Caki2 (cell line): Measurements from ENCODE around the gene RBPJ. TPM values are rescaled to one million over a fixed set of nuclear protein-coding genes. Genes with fewer than 3 reads are reported as not detected.
"Not testable (repeated sequence)": the region's sequence is repeated elsewhere in the genome, so short reads cannot be mapped to it uniquely, and the experiment has no call there.

Source experiments
- DNase-seq: peaks from one replicate; pipeline ENCODE4 v3.0.0-alpha.2; 2015; ENCODE audit warnings: low read depth
- in situ Hi-C: cut with HindIII; loops from 2 replicates; pipeline ENCODE4 v1.10.0; 2016; ENCODE audit warnings: low sequenced_read_pairs, low pct_unique_long_range_greater_than_20kb, mixed read lengths
- total RNA-seq: library from RNA; depleted of rRNA; stranded (reverse); fragments of >200 nt; shearing (Covaris generic); gene quantifications from 2 replicates; pipeline ENCODE4 v1.2.3, GENCODE V29; 2014; ENCODE audit warnings: low replicate concordance

Gene RBPJ
- total RNA-seq, 1 experiment from 2014 or later: 38.3 TPM

DNA sequence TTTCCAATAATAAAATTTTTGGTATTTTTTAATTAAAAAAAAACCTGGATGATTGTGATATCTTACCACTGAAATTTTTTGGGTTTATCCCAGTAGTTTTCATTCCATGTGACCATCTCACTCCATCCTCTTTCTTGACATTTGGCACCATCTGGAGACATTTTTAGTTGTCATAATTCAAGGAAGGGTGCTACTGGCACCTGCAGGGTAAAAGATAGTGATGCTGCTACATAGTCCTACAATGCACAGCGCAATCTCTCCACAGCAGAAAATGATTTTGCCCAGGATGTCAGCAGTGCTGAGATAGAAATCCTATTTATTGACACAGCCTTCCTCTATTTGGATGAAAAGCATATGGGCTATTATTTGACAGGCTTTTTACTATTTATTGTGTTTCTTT, 79.3 kb downstream of the RBPJ start:
- DNase-seq: no peak
- in situ Hi-C loops: no loop called here

DNA sequence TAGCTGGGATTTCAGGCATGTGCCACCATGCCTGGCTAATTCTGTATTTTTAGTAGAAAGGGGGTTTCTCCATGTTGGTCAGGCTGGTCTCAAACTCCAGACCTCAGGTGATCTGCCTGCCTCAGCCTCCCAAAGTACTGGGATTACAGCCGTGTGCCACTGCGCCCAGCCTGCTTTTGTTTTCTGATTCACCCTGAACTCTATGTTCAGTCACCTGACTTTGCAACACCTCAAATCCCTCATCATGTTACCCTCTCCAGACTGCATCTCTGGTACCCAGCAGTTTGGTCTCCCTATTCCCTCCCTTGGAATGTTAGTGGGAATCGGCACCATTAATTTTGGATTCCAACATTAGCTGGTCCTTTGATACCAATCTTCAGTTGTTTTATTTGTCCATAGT, 81.2 kb downstream of the RBPJ start:
- in situ Hi-C loops, DNase-seq: not testable (repeated sequence)

DNA sequence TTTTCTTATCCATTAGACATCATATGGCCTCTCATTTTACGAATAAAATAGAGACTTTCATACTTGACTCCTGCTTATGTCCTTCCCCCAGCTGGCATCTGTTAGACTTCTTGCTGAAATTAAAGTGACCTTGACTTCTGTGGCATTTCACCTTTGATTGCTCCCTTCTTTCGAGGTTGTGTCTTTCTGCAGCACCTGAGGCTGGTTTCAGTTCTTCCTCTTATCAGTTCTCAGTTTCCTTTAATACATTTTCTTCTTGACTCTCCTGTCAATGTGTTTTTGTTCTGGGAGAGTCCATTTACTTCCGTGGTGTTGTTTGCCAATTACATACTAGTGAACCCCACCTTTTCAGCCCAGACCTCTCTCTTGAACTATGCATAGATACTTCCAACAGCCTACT, 81.6 kb downstream of the RBPJ start:
- in situ Hi-C loops: no loop called here
- DNase-seq: no peak

DNA sequence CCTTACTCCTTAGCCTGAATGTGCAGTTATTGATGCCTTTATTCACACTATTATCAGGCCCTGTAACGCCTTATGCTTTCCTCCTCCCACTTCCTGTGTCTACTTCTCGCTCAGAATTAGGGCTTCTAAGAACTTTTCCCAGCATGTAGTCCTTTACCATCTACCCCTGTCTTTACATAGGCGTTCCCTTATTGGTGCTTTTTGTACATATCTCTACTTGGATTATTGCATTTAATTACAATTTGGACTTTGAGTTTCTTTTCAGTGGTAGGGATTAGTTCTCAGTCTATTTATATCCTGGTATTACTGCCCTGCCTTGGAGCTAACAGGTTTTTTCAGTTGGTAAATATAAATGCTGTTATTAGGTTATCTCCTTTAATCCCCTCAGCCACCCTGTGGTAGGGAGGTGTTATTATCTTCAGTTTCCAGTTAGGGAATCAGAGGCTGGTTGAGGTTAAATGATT, 84.0 kb downstream of the RBPJ start:
- no peak for DNase-seq
- in situ Hi-C loops: no loop called here

DNA sequence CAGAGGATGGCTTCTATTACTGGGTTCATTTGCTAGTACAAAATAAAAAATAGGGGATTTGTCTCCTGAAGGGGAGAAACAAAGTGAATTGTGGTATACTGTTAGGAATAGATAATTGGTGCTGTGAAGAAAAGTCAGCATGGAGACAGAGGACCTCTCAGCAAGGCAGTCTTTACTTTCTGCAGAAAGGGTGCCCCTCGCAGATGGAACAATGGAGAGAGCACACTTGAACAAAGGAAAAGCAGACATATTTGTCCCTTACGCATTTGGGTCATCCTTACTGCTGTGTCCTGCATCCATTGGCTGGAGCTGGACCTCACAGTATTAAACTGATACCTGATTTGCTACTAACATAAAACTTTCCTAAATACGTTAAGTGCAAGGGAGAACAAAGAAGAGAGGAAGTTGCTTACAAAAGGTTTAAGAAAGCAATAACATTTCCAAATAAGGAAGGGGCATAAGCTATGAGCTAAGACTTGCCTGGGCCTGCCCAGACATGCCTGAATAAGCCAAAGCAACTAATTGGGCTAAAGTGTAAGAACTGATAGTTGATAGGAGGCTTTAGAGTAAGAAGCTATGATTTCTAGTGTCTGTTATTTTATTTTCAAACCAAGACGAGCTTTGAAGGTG, 85.6 kb downstream of the RBPJ start:
- in situ Hi-C loops: no loop called here
- DNase-seq: peak; percentile 19

DNA sequence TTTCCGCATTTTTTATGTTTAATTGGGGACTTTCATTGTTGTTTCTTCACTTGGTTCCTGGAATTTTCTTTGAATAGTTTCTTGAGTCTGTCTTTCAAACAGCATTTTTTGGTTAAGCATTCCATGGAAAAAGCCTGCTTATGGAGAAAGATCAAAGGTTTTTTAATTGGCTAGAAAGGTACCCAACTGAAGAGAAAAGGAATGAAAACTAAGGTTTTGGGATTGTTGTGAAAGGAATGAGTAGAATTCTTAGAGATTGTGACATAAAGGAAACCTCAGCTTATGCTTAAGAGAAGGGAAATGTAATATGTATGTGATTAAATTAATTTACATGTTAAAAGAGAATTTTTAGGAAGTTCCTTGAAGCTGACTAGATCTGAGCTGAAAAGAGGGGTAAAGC, 86.7 kb downstream of the RBPJ start:
- no peak for DNase-seq
- in situ Hi-C loops: no loop called here

DNA sequence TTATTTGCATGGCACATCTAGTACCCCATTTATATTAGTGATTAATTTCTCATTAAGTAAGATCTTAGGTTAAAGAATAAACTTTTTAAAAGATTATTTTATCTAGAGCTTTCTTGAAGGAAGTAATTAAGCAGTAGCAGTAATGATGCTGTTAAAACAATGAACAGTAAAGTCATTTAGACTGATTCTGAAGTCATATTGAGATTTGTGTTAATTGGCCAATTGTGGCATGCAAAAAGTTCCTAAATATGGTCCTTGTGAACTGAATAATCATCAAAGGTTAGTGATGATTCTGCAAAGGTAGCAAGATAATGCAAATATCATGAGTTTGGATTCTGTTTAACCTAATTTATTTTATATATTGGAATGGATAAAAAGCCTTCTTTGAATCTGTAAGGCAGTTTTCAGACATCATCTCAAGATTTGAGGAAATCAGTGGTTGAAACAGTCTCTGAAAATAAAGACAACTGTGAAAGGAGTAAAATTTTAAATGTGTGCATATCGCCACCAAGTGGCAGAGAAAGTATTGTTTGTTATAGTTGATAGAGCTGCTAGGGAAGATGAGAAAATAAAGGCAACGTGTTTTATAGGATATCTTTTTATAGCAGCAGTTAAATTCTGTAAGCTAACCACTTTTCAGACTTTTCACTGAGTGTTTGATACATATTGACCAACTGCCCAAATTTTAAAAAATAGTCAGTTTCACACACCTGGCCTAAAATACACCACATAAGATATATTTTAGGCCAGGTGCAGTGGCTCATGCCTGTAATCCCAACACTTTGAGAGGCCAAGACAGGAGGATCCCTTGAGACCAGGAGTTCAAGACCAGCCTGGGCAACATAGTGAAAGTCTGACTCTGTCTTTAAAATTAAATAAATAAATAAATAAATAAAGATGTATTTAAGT, 89.8 kb downstream of the RBPJ start:
- peak; percentile 64 for DNase-seq
- in situ Hi-C loops: no loop called here

DNA sequence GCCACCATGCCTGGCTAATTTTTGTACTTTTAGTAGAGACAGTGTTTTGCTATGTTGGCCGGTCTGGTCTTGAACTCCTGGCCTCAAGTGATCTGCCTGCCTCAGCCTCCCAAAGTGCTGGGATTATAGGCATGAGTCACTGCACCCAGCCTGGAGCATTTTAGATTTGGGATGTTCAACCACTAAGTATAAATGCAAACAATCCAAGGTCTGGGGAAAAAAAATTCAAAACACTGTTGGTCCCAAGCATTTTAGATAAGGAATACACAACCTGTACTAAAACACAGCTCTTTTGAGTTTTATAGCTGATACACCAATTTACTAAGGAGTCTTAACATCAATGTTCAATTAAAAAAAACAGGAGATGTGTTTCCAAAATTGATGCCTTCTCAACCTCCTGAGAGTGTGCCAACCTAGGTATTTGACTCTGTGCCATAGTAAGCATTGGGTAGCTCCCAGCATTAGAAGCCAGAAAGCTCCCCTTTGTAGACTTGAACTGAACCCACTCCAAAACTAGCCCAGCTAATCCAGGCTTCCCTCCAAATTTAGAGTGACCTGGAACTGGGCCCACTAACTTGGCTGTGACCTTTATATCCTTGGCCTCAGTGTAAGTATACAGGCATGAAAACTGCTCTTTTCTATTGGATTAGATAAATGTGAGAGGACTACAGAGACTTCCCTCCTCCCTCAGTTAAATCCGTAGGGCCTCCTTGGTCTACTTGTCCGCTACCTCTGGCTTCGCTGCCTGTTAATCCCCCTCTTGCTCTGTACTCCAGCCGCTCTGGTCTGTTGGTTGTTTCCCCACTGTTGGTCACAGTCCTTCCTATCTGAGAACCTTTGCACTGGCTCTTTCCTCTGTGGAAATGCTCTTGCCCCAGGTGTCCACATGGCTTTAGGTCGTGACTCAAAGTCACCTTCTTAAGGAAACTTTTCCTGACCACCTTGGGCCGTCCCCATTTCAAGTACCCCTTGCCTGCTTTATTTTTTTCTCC, 91.9 kb downstream of the RBPJ start:
- DNase-seq: no peak
- in situ Hi-C loops: no loop called here

DNA sequence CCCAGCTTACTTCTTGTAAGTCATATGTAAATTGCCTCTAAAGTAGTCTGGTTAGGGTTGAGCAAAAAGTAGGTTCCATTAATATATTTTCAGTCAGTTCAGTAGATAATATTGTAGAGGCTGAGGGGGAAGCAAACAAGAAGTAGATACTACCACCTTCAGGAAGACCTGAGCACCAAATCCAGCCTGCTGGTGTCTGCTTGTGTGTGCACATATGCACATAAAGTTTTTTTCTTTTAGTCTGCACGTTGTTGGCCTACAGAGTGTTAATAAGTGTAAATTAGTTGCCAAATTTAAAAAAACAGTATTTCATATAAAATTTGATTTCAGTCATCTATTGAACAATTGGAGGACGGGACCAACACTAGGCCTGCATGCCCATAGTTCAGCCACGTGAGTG, 92.8 kb downstream of the RBPJ start:
- DNase-seq: no peak
- in situ Hi-C loops: no loop called here

DNA sequence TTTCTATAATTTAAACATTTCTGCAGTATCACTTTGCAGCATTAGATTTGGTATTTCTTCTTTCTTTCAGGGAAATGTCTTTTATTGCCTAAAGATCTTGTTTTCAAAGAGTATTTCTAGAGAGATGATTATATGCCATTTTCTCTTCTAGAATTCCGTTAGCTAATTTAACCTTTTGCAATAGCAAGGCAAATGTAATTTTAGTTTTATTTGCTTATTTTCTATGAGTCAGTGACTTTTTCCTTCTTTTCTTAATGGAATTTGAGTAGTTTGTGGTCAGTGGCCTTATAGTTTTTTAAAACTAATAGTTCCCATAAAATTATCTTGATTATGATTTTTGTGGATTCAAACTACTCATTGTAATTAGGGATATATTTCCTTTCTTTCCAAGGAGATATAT, 97.3 kb downstream of the RBPJ start:
- no peak for DNase-seq
- in situ Hi-C loops: no loop called here

DNA sequence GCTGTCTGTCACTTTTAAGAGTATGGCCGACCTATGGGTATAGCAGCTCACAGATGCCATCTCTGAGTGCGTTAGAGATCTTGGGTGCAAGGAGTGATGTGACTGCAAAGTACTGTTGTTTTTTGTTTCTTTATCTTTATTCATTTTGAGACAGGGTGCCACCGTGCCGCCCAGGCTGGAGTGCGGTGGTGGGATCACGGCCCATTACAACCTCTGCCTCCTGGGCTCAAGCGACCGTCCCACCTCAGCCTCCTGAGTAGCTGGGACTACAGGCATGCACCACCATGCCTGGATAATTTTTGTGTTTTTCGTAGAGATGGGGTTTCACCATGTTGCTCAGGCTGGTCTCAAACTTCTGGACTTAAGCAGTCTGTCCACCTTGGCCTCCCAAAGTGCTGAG, 98.0 kb downstream of the RBPJ start:
- in situ Hi-C loops: no loop called here

DNA sequence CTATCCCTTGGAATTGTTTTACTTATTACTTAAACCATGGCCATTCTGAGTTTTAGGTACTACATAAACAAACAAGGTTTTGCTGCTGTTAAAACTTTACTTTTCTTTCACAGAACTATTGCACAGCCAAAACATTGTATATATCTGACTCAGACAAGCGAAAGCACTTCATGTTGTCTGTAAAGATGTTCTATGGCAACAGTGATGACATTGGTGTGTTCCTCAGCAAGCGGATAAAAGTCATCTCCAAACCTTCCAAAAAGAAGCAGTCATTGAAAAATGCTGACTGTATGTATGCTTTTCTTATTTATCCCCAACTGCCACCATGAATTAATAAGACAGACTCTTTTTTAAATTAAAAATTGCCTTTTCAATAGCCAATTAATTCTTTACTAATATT, 99.6 kb downstream of the RBPJ start:
- in situ Hi-C loops: no loop called here
- no peak for DNase-seq

More for the DNA sequence above, 98.0 kb downstream of the RBPJ start:
- no peak for DNase-seq

DNA sequence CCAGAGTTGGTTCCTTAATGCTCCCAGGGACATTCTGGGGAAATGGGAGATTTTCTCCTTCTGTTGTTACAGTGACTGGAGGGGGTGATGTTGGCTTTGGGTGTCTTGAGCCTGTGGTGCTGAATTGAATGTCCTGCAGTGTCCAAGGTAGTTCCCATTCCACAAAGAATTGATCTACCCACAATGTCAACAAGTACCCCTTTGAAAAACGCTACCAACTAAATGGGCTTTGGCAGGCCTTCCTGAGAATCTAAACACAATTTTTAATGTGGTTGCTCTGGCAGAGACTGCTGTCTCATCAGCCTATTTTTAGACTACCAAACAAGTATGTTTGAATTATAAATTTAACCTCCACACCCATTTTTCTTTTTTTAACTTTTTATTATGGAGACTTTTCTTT, 100.1 kb downstream of the RBPJ start:
- no peak for DNase-seq
- in situ Hi-C loops: no loop called here

DNA sequence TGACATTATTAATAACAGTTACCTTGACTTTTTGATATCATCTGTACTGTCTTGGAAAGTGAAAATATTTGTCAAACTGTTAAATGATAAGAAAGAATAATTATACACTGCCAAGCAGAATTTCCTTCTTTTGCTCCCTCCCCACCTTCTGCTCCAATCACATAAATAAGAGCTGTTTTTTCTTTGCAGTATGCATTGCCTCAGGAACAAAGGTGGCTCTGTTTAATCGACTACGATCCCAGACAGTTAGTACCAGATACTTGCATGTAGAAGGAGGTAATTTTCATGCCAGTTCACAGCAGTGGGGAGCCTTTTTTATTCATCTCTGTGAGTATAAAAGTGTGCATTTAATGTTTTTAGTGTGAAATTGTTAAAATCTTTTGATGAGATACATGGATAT, 103.3 kb downstream of the RBPJ start:
- no peak for DNase-seq
- in situ Hi-C loops: no loop called here

DNA sequence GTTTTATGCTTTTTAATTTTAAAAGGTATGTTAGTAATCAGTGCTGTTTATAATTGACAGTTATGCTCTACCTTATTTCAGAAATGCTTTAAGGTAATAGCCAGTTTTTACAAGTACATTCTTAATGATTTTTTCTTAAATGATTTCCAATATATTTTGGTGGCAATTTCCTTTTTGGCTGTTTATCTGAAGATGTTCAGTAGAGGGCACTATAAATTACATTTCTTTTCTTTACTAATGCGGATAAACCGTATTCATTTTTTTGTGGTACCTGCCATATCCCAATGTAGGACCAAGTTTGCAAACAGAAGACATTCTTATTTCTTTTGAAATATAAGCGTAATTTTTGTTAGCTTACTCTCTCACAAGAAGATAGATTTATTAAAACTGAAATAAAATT, 104.0 kb downstream of the RBPJ start:
- DNase-seq: no peak
- in situ Hi-C loops: loop anchor here (25.0 kb wide), 1 partner anchor 287 kb away; no protein-coding TSS in a partner anchor

DNA sequence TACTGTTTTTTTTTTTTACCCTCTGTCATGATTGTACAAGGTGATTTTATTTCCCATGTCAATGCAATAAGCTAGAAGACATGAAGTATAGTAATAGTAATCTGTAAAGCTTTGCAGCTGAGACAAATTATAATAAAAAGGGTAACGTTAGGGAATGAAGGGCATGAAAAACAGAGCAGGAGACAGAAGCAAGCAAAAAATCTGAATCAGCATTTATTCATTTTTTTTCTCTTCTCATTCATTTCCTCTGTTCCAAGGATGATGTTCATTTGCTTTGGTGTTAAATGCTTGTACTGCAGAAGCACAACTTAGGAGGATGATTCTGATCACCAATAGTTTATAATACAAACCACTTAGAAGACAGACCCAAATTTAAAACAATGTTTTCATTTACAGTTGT, 105.1 kb downstream of the RBPJ start:
- DNase-seq: no peak
- in situ Hi-C loops: loop anchor here (25.0 kb wide), 1 partner anchor 286 kb away; no protein-coding TSS in a partner anchor

DNA sequence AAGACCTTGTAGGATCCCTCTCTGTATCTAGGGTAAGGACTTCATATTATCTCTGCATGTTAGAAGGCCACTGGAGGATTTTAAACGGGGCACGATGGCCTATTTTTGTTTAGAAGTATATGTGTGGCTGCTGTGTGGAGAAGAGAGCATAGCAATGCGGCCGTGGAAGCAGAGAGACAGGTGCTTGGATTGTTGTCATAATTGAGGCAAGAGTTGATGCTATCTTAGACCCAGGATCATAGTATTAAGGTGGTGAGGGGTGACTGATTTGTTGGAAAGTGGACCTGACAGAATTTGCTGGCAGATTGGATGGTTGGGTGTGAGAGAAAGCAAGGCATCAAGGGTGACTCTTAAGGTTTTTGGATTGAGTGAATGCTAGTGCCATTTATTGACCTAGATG, 106.1 kb downstream of the RBPJ start:
- DNase-seq: no peak
- in situ Hi-C loops: loop anchor here (25.0 kb wide), 1 partner anchor 285 kb away; no protein-coding TSS in a partner anchor

DNA sequence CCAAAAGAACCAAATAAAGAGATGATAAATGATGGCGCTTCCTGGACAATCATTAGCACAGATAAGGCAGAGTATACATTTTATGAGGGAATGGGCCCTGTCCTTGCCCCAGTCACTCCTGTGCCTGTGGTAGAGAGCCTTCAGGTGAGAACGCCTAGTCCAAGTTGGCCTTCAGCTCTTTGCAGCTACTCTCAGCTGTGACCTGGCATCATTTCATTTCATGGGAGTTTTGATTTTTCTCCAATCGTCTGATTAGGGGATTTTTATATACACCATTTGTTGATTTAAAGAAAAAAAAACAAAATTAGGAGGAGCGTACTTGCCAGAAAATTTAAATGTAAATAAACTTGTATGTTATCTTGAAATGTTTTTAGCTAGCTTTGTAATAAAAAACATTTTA, 109.1 kb downstream of the RBPJ start:
- in situ Hi-C loops: loop anchor here (25.0 kb wide), 1 partner anchor 282 kb away; no protein-coding TSS in a partner anchor
- DNase-seq: no peak
